GM18526 (cell line): ENCODE measurements around the gene GABRB1.

ENCODE experiments used
- POLR2A ChIP-seq: IDR thresholded peaks from 3 replicates; pipeline ENCODE4 v1.6.1; 2011; ENCODE audit not compliant: insufficient read length; ENCODE audit errors: extremely low read depth

The GABRB1 gene

DNA sequence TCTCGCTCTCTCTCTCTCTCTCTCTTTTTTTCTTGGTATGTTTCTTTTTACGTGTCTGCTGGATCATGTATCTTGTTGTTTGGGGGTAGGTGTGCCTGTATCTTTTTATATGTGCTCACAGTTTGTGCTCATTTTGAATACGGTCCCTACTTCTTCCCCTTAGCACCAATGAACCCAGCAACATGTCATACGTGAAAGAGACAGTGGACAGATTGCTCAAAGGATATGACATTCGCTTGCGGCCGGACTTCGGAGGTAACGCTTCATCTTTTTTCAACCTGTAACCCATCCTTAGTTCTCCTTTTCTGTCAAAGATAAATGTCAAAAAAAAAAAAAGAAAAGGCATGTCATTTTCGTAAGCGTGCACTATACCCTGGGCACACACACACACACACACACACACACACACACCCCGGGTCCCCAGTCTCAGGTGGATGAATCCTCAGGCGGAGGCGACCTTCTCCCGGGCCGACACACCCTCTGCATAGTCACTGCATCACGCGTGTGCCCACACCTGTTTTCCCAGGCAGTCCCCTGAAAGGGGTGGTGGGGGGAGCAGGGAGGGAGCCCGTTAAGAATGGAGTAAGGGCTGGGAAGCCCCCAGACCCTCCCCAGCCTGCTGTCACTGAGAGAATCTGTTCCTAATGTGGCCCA, 511 bp downstream of the GABRB1 start:
- no peak for TF ChIP-seq POLR2A

DNA sequence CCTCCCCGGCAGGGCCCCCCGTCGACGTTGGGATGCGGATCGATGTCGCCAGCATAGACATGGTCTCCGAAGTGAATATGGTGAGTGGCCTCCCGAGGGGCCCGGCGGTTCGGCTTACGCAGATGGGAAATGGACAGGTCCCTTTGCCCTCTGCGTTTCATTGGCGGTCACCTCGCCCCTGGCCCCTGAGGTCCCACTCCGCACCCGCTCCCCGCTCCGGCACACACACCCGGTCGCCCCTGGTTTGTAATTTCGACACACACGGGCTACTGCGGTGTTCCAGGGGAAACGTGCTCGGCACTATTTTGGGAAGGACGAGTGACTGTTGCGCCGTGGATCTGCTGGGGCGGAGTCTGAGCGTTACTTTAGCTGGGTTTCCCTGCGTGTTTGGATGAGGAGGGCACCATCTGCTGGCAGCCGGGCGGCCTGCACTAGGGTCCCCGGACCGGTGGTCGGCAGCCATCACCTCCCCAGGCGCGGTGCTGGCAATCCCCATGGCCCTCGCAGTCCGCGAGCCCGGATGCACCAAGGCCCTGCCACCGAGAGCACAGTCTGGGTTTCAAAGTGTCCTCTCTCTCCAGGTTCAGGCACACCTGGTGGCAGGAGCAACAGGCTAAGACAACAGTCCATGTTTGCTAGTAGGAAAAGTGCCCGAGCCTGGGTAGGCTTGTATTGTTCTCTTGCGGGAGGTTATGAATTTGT, 1.2 kb downstream of the GABRB1 start:
- TF ChIP-seq POLR2A = no peak

DNA sequence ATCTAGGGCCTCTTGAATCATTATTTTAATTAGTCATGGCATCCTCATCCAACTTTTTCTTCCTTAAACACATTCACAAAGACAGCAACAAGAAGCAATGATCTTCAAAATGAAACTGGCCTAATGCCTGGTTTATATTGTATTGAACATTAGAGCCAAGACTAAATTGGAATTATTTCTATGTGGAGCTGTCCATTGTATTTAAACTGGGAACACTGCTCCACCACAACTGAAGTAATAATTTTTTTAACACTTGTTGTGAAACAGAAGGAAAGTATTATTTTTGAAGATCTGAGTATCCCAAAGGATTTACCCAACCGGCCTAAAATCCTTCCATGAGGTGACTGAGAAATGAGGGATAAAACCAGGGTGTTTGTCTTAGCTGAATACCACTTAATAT, 6.9 kb downstream of the GABRB1 start:
- no peak for TF ChIP-seq POLR2A

- TF ChIP-seq POLR2A = no peak
These were observed 9.5 kb downstream of the GABRB1 start for GRCh38 chr4:47040828-47041227.

GRCh38 chr4:47043821-47044220, 12.5 kb downstream of the GABRB1 start:
- no peak for TF ChIP-seq POLR2A

DNA sequence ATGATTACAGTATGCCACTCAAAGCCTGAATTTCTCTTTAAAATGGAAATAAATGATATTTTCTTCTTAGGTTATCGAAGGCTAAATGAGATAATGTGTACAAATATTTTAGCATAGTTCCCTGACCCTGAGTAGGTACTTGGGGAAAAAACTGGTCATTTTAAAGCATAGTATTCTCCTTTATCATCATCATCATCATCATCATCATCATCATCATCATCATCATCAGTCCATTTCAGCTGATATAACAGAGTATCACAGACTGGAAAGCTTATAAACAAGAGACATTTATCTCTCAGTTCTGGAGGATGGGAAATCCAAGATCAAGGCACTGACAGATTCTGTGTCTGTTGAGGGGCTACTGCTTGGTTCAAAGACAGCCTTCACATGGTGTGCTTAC, 13.9 kb downstream of the GABRB1 start:
- TF ChIP-seq POLR2A = no peak

DNA sequence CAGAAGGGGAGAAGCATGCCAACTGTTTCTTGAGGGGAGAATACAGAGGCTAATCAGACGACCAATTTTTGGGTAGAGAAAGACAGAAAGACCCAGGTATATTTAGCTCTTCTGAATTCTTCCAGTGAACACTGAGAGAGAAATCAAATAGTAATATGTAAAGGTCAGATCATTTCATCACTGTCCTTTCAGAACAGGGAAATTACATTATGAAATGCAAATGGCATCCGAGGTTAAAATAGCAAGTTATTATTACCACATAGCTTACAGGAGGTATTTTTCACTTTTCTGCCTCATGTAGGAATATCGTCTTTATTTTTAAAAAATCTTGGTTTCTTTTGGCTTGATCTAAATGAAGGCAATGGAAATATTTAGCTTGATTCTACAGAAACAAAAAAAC, 18.0 kb downstream of the GABRB1 start:
- TF ChIP-seq POLR2A = no peak

GRCh38 chr4:47050761-47051725, 19.7 kb downstream of the GABRB1 start:
- no peak for TF ChIP-seq POLR2A

DNA sequence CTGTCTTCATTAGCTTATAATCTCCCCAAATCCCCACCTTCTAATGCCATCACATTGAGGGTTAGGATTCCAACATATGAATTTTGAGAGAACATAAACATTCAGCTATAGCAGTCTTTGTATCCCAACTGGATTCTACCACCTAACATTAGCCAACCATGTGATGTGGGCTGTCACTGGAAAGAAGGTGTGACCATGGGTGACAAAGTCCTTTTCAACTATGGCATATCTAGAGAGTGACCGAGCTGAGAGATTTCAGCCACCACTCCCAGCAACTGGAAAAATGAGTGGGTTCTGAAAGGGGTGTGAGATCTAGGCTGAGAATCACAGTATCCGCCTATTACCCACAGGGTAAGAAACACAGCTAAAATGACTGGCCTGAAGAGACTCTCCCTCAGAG, 22.1 kb downstream of the GABRB1 start:
- TF ChIP-seq POLR2A = no peak

DNA sequence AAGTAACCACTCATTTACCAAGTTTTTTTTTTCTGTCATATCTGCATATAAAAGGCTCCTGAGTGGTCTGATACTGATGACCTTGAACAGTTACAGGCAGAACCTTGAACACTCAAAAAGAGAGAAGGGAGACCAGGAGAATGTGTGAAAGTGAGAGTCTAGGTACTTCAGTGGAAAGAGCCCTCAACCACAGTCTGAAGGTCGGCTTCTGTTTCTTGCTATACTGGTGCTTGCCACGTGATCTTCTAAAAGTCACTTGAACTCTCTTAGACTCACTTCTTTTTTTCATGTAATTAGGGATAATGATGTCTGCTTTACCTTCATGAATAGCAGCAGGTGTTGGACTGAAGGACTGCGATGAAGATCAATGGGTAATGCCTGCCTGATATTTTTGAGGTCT, 22.8 kb downstream of the GABRB1 start:
- TF ChIP-seq POLR2A = no peak

- TF ChIP-seq POLR2A = no peak
These were observed 26.6 kb downstream of the GABRB1 start for GRCh38 chr4:47057991-47058390.

DNA sequence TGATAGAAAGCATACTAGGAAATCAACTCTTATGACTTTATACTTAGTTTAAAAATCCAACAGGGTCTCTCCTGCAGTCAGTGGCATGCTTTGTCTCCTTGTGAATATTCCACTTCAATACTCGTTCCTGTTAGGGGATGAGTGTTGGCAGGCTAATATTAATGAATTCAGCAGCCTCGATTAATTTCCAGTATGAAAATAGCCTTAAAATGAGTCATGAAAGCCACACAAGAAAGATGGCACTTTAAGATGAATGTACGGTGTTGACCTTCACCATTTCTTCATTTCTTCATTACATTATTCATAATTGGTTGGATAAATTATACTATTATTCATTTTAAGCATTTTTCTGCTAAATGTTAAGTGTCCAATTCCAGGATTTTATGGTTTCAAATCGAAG, 29.2 kb downstream of the GABRB1 start:
- no peak for TF ChIP-seq POLR2A

DNA sequence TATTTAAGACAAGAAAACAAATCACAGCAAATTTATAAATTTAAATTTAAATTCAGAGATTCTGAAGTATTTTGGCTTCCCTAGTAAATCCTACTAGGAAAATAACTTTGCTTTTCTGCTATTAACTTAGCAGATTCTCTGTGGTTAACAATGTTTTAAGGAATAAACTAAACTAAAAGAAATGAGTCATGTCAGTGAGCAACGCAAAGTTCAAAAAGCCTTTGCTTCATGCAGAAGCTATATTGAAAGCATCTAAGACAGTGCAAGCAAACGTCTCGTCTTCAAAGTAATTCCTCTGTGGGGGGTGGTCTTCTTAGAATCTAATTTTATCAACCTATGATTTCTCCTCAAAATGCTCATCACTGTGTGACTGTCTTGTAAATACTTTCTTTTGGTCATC, 30.1 kb downstream of the GABRB1 start:
- no peak for TF ChIP-seq POLR2A

DNA sequence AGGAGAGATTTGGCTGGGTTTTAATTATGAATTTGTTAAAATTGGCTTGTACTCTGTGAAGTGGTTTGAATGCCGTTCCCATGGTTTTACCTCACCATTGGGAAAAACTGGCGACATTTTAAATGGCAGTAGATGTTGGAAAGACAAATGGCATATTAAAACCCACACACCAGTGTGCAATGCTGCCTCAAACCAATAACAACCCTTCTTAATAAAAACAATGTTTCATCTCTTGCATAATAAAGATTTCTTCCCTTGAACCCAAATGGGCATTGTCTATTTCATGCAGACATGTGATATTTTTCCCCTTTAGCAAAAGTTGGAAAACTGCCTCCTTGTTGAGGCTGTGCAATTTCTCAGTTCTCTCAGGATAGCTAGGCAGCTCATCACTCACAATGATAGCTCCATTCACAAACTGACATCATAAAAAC, 33.7 kb downstream of the GABRB1 start:
- no peak for TF ChIP-seq POLR2A

- no peak for TF ChIP-seq POLR2A
These were observed 37.6 kb downstream of the GABRB1 start for GRCh38 chr4:47068986-47069385.

- no peak for TF ChIP-seq POLR2A
These were observed 40.6 kb downstream of the GABRB1 start for GRCh38 chr4:47071901-47072341.
